Tibial artery (tissue), 4 donors: ENCODE results near the gene ATP2B2.

ENCODE experiments used
- DNase-seq, 2 donors: peaks; one replicate each; pipeline ENCODE4 v3.0.0-alpha.2; 2019
- H3K27ac ChIP-seq, 2 donors: fragments of 200-600 bp; sonication (generic) in 1 of 2; 1 replicate in 1 of 2; 2 replicates in 1 of 2; pipeline ENCODE4 v1.5.1; 2018 to 2019; ENCODE audit warnings: mild to moderate bottlenecking in 1 of 2
- H3K27me3 ChIP-seq, 2 donors: fragments of 200-600 bp; sonication (generic) in 1 of 2; one replicate each; pipeline versions ENCODE4 v1.5.1 to v1.6.0; 2016 to 2019
- H3K36me3 ChIP-seq, 3 donors: fragments of 200-600 bp; sonication (generic) in 2 of 3; one replicate each; pipeline ENCODE4 v1.5.1; 2016 to 2019; ENCODE audit warnings: mild to moderate bottlenecking in 2 of 3
- H3K4me1 ChIP-seq, 4 donors: fragments of 200-600 bp; sonication (generic) in 2 of 4; 1 replicate in 3 of 4; 2 replicates in 1 of 4; pipeline ENCODE4 v1.5.1; 2016 to 2019
- H3K4me3 ChIP-seq, 2 donors: fragments of 200-600 bp; sonication (generic) in 1 of 2; 1 replicate in 1 of 2; 2 replicates in 1 of 2; pipeline ENCODE4 v1.5.1; 2018 to 2019; ENCODE audit warnings: mild to moderate bottlenecking in 2 of 2
- H3K9me3 ChIP-seq, 3 donors: fragments of 200-600 bp; sonication (generic) in 1 of 3; one replicate each; pipeline ENCODE4 v1.5.1; 2016 to 2019
- CTCF ChIP-seq, 2 experiments: fragments of 200-600 bp in 1 of 2; fragments of 450-650 bp in 1 of 2; IDR thresholded peaks; one replicate each; pipeline ENCODE4 v1.5.1; 2017 to 2019; ENCODE audit warnings: antibody characterized with exemption in 2 of 2, mild to moderate bottlenecking in 1 of 2, moderate library complexity in 1 of 2
- intact Hi-C: fragments of 100-400 bp; cut with DNase I; formaldehyde crosslinking; loops from one replicate; pipeline ENCODE4 v1.15.0; 2023; ENCODE audit warnings: low total_unique reads

ATP2B2 gene

GRCh38 chr3:10437995-10438901 lies 67.1 kb downstream of the ATP2B2 start:
- TF ChIP-seq CTCF (IDR thresholded peaks at IDR 0.05) = no peak
- intact Hi-C loops = no loop called here
- no peak for DNase-seq
- Histone ChIP-seq H3K27me3 (peaks cover 0 to 6% of the 10 kb centered on the region in 2 donors), H3K4me3 (no peak overlapping the region), H3K9me3 (no peaks in the 10 kb centered on the region), H3K36me3 (no peaks in the 10 kb centered on the region), H3K4me1 (no peaks in the 10 kb centered on the region), H3K27ac (no peak overlapping the region)

DNA sequence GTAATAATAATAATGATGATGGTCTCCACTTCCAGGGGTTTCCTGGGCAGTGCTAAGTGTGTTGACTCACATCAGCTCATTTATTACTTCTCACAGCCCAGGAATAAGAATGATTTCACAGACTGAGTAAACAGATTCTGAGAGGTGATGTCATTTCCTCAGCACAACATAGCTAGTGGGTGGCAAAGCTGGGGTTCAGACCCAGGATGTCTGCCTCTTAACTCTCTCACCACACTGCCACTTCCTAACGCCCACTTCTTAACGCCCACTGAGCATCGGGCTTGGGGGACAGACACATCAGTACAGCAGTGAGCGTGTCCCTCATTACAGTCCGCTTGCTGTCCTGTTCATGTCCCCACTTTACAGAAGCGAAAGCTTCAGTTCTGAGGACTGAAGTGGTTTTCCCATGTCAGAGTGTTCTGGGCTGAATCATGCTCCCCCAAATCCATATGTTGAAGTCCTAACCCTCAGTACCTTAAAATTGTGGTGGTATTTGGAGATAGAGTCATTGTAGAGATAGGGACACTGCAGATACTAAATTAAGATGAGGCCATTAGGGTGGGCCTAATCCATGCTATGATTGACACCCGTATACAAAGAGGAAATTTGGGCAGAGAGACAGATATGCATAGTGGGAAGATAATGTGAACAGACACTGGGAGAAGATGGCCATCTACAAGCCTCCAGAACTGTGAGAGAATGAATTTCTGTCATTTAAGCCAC lies 68.0 kb downstream of the ATP2B2 start:
- Histone ChIP-seq H3K4me1 (no peaks in the 10 kb centered on the region), H3K36me3 (no peaks in the 10 kb centered on the region), H3K9me3 (no peaks in the 10 kb centered on the region), H3K4me3 (no peak overlapping the region), H3K27ac (no peak overlapping the region), H3K27me3 (peaks cover 0 to 6% of the 10 kb centered on the region in 2 donors)
- DNase-seq = no peak
- intact Hi-C loops = no loop called here
- no peak for TF ChIP-seq CTCF (IDR thresholded peaks at IDR 0.05)

DNA sequence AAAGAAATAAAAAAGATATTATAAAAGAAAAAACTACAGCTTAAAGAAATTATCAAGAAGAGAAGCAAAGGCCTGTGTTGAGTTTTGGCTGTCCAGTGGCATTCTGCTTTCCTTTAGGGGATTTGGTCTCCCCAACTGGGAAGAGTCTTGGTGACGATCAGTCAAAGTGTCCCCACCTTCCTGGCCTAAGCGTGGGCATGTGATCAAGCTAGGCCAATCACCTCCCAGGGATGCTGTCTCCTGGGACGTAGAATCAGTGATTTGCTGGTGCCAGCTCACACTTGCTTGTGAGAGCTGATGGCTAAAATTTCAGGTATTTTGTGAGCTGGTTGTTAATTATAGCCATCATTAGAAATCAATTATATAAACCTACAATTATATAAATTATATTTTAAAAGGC lies 69.5 kb downstream of the ATP2B2 start:
- no peak overlapping the region for H3K27ac ChIP-seq
- H3K4me1 ChIP-seq = no peaks in the 10 kb centered on the region
- intact Hi-C loops = no loop called here

GRCh38 chr3:10434938-10435336 lies 70.4 kb downstream of the ATP2B2 start:
- no peak for TF ChIP-seq CTCF (IDR thresholded peaks at IDR 0.05)
- Histone ChIP-seq H3K36me3 (no peaks in the 10 kb centered on the region), H3K27me3 (peaks cover 0 to 6% of the 10 kb centered on the region in 2 donors), H3K4me1 (no peaks in the 10 kb centered on the region), H3K27ac (no peak overlapping the region), H3K9me3 (no peaks in the 10 kb centered on the region), H3K4me3 (no peak overlapping the region)
- intact Hi-C loops = no loop called here
- no peak for DNase-seq

More for the DNA sequence above, 69.5 kb downstream of the ATP2B2 start:
- no peaks in the 10 kb centered on the region for H3K36me3 ChIP-seq
- H3K4me3 ChIP-seq = no peak overlapping the region
- H3K9me3 ChIP-seq = no peaks in the 10 kb centered on the region
- no peak for TF ChIP-seq CTCF (IDR thresholded peaks at IDR 0.05)
- DNase-seq = no peak
- H3K27me3 ChIP-seq = peaks cover 0 to 6% of the 10 kb centered on the region in 2 donors

DNA sequence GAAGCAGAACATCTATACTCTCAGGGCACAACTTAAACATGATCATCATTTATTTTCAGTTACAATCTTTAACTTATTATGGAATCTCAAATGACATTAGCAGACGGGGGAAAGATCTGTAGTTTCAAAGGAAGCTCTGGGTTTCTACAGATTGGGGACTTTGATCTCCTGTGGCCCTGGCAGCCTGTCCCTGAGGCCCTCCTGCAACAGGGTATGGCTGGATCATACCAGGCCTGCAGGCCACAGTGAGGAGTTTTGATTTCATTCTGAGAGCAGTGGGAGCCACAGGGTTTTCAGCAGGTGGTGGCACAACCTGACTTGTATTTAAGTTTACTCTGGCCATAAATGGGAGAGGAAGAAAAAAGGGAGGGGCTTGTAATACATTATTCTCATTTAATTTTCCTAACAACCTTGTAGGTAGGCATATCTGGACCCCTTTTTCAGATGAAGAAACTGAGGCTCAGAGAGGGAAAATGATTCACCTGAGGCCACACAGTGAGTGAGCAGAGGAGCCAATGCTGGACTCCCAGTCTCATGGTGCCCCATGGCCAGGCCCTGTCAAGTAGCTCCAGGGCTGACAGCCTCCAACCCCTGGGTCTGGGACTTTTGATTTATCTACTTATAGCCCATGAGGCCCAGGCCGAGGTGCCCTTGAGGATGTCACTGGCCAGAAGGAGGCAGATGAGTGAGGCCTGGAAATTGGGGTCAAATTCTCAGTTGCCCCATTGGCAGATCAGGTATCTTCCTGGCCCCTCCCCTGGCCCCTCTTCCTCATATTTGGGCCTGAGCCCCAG lies 71.0 kb downstream of the ATP2B2 start:
- Histone ChIP-seq H3K36me3 (no peaks in the 10 kb centered on the region), H3K4me1 (no peaks in the 10 kb centered on the region), H3K4me3 (no peak overlapping the region), H3K27ac (no peak overlapping the region), H3K27me3 (peaks cover 0 to 6% of the 10 kb centered on the region in 2 donors), H3K9me3 (no peaks in the 10 kb centered on the region)
- DNase-seq = no peak
- intact Hi-C loops = no loop called here
- no peak for TF ChIP-seq CTCF (IDR thresholded peaks at IDR 0.05)
